Stimulated activated memory B cell treated with anti-CD40 and anti-IgM and Interleukin-4, amounts not matched to agents 10 μg/mL and 1 μg/mL and 100 μg/mL, for 72 hours (primary cell): ENCODE data around the gene ZKSCAN1.
A peak's percentile ranks its signal among the peaks of the same experiment; 100 is the strongest.

Source experiments
- ATAC-seq: fragments of 150-1000 bp; cut with Tn5 transposase; 2 replicates; pipeline ENCODE4 v1.10.0; 2021
- H3K27ac Mint-ChIP-seq: one replicate; pipeline ENCODE4 v1.8.0; 2022; ENCODE audit warnings: mild to moderate bottlenecking, mixed read lengths
- H3K27me3 Mint-ChIP-seq: one replicate; pipeline ENCODE4 v1.8.0; 2022; ENCODE audit warnings: mixed read lengths
- H3K36me3 Mint-ChIP-seq: one replicate; pipeline ENCODE4 v1.8.0; 2022; ENCODE audit warnings: mixed read lengths
- H3K4me1 Mint-ChIP-seq: one replicate; pipeline ENCODE4 v1.8.0; 2022; ENCODE audit warnings: mixed read lengths
- H3K4me3 Mint-ChIP-seq: one replicate; pipeline ENCODE4 v1.8.0; 2022; ENCODE audit warnings: mild to moderate bottlenecking, moderate library complexity, mixed read lengths
- H3K9me3 Mint-ChIP-seq: one replicate; pipeline ENCODE4 v1.8.0; 2022; ENCODE audit warnings: mixed read lengths

The ZKSCAN1 gene

GRCh38 chr7:100048680-100049079 lies 33.3 kb downstream of the ZKSCAN1 start:
- Mint-ChIP-seq H3K9me3 (no peaks in the 10 kb centered on the region), H3K27me3 (no peaks in the 10 kb centered on the region), H3K36me3 (no peaks in the 10 kb centered on the region), H3K4me1 (peaks cover 18% of the 10 kb centered on the region), H3K4me3 (no peak overlapping the region), H3K27ac (peak overlapping the region; percentile 92)
- ATAC-seq, result no peak

GRCh38 chr7:100049441-100050291 lies 34.3 kb downstream of the ZKSCAN1 start, which contains the start of gene ZSCAN21:
TSS of gene ZSCAN21 (plus strand) at chr7:100049774. CDS start at chr7:100057007, 7,233 bp downstream.
- Mint-ChIP-seq H3K36me3 (no peaks in the 10 kb centered on the region), H3K27ac (peak within 1 kb of the TSS; percentile 92), H3K4me3 (peak within 1 kb of the TSS; percentile 95), H3K4me1 (peaks cover 15% of the 10 kb centered on the region), H3K27me3 (no peaks in the 10 kb centered on the region), H3K9me3 (no peaks in the 10 kb centered on the region)
- ATAC-seq, result peak; percentile 97

- peaks cover 12% of the 10 kb centered on the region for H3K4me1 Mint-ChIP-seq
- no peaks in the 10 kb centered on the region for H3K9me3 Mint-ChIP-seq
- no peak for ATAC-seq
- H3K4me3 Mint-ChIP-seq, result no peak overlapping the region
- no peaks in the 10 kb centered on the region for H3K27me3 Mint-ChIP-seq
- peaks cover under 1% of the 10 kb centered on the region for H3K36me3 Mint-ChIP-seq
- no peak overlapping the region for H3K27ac Mint-ChIP-seq
Measured at GRCh38 chr7:100051611-100052010, 36.2 kb downstream of the ZKSCAN1 start.

- ATAC-seq, result no peak
- no peak overlapping the region for H3K27ac Mint-ChIP-seq
- H3K4me3 Mint-ChIP-seq, result no peak overlapping the region
- H3K27me3 Mint-ChIP-seq, result no peaks in the 10 kb centered on the region
- H3K4me1 Mint-ChIP-seq, result peaks cover 16% of the 10 kb centered on the region
- H3K9me3 Mint-ChIP-seq, result no peaks in the 10 kb centered on the region
- peaks cover 16% of the 10 kb centered on the region for H3K36me3 Mint-ChIP-seq
Measured at GRCh38 chr7:100053215-100053614, 37.8 kb downstream of the ZKSCAN1 start.

- Mint-ChIP-seq H3K27me3 (no peaks in the 10 kb centered on the region), H3K36me3 (peaks cover 38% of the 10 kb centered on the region), H3K9me3 (no peaks in the 10 kb centered on the region), H3K4me3 (no peak overlapping the region), H3K27ac (no peak overlapping the region), H3K4me1 (peaks cover 6% of the 10 kb centered on the region)
- no peak for ATAC-seq
Measured at GRCh38 chr7:100057006-100057405, 41.6 kb downstream of the ZKSCAN1 start.

GRCh38 chr7:100059251-100059739 lies 43.9 kb downstream of the ZKSCAN1 start:
- Mint-ChIP-seq H3K27ac (no peak overlapping the region), H3K4me1 (peaks cover 6% of the 10 kb centered on the region), H3K36me3 (peaks cover 46% of the 10 kb centered on the region)

GRCh38 chr7:100061518-100062193 lies 46.3 kb downstream of the ZKSCAN1 start:
- H3K27ac Mint-ChIP-seq, result no peak overlapping the region
- H3K4me1 Mint-ChIP-seq, result peaks cover 6% of the 10 kb centered on the region
- peaks cover 54% of the 10 kb centered on the region for H3K36me3 Mint-ChIP-seq
- H3K4me3 Mint-ChIP-seq, result no peak overlapping the region
- no peaks in the 10 kb centered on the region for H3K9me3 Mint-ChIP-seq
- H3K27me3 Mint-ChIP-seq, result no peaks in the 10 kb centered on the region
- ATAC-seq, result no peak

More at GRCh38 chr7:100059251-100059739, 43.9 kb downstream of the ZKSCAN1 start:
- no peaks in the 10 kb centered on the region for H3K9me3 Mint-ChIP-seq
- peak; percentile 43 for ATAC-seq
- no peak overlapping the region for H3K4me3 Mint-ChIP-seq
- H3K27me3 Mint-ChIP-seq, result no peaks in the 10 kb centered on the region

GRCh38 chr7:100063376-100063775 lies 48.0 kb downstream of the ZKSCAN1 start:
- H3K27ac Mint-ChIP-seq, result no peak overlapping the region
- peaks cover 48% of the 10 kb centered on the region for H3K36me3 Mint-ChIP-seq
- H3K4me1 Mint-ChIP-seq, result no peaks in the 10 kb centered on the region
- H3K4me3 Mint-ChIP-seq, result no peak overlapping the region
- no peaks in the 10 kb centered on the region for H3K9me3 Mint-ChIP-seq
- no peaks in the 10 kb centered on the region for H3K27me3 Mint-ChIP-seq
- no peak for ATAC-seq

- Mint-ChIP-seq H3K36me3 (peaks cover 48% of the 10 kb centered on the region), H3K27me3 (no peaks in the 10 kb centered on the region), H3K9me3 (no peaks in the 10 kb centered on the region), H3K27ac (no peak overlapping the region), H3K4me1 (no peaks in the 10 kb centered on the region), H3K4me3 (no peak overlapping the region)
- ATAC-seq, result no peak
Measured at GRCh38 chr7:100064162-100064561, 48.8 kb downstream of the ZKSCAN1 start.

GRCh38 chr7:100065452-100066186 lies 50.2 kb downstream of the ZKSCAN1 start:
- H3K9me3 Mint-ChIP-seq, result peaks cover 5% of the 10 kb centered on the region
- no peak for ATAC-seq
- H3K4me3 Mint-ChIP-seq, result no peak overlapping the region
- H3K27ac Mint-ChIP-seq, result no peak overlapping the region
- H3K36me3 Mint-ChIP-seq, result peaks cover 53% of the 10 kb centered on the region
- no peaks in the 10 kb centered on the region for H3K27me3 Mint-ChIP-seq
- no peaks in the 10 kb centered on the region for H3K4me1 Mint-ChIP-seq

- Mint-ChIP-seq H3K36me3 (peaks cover 54% of the 10 kb centered on the region), H3K4me3 (no peak overlapping the region), H3K27me3 (no peaks in the 10 kb centered on the region), H3K4me1 (no peaks in the 10 kb centered on the region), H3K27ac (no peak overlapping the region), H3K9me3 (peaks cover 12% of the 10 kb centered on the region)
- no peak for ATAC-seq
Measured at GRCh38 chr7:100066953-100067352, 51.6 kb downstream of the ZKSCAN1 start.

- H3K9me3 Mint-ChIP-seq, result peaks cover 18% of the 10 kb centered on the region
- H3K27me3 Mint-ChIP-seq, result no peaks in the 10 kb centered on the region
- no peak overlapping the region for H3K27ac Mint-ChIP-seq
- no peak overlapping the region for H3K4me3 Mint-ChIP-seq
- H3K36me3 Mint-ChIP-seq, result peaks cover 68% of the 10 kb centered on the region
- no peaks in the 10 kb centered on the region for H3K4me1 Mint-ChIP-seq
- no peak for ATAC-seq
Measured at GRCh38 chr7:100069991-100070390, 54.6 kb downstream of the ZKSCAN1 start.

- Mint-ChIP-seq H3K36me3 (peaks cover 79% of the 10 kb centered on the region), H3K9me3 (peaks cover 18% of the 10 kb centered on the region), H3K27ac (no peak overlapping the region), H3K4me1 (peaks cover 3% of the 10 kb centered on the region), H3K4me3 (no peak overlapping the region), H3K27me3 (no peaks in the 10 kb centered on the region)
- no peak for ATAC-seq
Measured at GRCh38 chr7:100071018-100071723, 55.8 kb downstream of the ZKSCAN1 start.

- Mint-ChIP-seq H3K27me3 (no peaks in the 10 kb centered on the region), H3K4me1 (peaks cover 5% of the 10 kb centered on the region), H3K9me3 (peaks cover 18% of the 10 kb centered on the region), H3K27ac (no peak overlapping the region), H3K36me3 (peaks cover 83% of the 10 kb centered on the region), H3K4me3 (no peak overlapping the region)
- ATAC-seq, result no peak
Measured at GRCh38 chr7:100072462-100072861, 57.1 kb downstream of the ZKSCAN1 start.
